ENCODE measurements around the gene RSAD1.
A peak's percentile ranks its signal among the peaks of the same experiment; 100 is the strongest.

RSAD1 gene

DNA sequence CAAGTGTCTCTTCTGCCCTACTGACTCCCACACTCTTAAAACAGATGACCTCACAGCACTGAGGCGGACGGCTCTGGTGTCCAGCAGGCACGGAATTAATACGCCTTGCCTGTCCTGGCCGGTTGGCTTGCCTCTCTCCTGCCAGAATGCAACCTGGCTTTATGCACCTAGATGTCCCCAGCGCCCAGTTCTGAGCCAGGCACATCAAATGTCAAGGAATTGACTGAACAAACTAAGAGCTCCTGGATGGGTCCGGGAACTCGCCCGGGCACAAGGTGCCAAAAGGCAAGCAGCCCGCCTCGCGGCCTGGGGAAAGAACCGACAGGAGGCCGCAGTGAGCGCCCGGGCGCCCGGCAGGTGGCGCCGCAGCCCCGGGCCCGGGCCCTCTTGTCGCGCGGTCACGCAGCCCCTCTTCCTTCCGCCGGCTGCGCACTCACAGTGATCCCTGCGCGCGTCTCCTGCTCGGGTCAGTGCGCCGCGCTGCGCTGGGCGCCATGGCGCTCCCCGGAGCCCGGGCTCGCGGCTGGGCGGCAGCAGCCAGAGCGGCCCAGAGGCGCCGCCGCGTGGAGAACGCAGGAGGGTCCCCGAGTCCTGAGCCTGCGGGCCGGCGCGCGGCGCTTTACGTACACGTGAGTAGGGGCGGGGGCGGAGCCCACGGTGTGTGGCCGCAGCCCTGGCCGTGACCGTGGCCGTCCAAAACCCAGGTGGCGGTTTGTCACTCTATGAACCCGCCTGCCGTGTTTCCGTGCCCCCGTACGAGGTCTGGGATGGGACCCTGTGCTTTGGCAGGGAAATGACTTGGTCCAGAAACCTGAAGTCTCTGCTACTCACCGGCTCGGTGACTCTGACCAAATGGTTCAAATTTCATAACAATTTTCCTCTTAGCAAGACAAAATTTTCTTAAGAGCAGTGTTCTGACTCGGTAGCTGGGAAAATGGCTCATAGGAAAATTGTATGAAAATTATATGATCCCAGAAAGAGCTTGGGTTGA is at the start of gene RSAD1:
TSS of gene RSAD1 (plus strand) at position 470 of the 991 bp plus-strand sequence. CDS start at position 495, 25 bp downstream.
- peak; percentile 95 for DNase-seq

DNA sequence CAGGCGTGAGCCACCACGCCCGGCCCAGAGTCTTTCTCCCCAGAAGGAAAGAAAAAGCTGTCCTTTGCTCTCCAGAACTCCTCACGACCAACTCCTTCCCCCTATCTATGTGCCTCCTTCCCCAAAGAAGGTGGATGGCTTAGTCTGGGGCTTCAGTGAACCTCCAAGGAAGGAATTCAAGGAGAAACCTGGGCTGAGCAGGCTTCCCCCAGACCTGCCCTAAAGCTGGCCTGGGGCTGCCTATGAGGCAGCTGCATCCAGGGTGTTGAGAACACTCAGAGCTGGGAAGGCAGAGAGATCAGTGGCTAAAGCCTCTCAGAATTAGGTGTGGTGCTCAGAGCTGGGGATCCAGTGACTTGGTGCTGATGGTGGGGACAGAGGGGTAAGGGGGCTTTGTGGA is 48.9 kb upstream of the RSAD1 start:
- peak; percentile 21 for DNase-seq

DNA sequence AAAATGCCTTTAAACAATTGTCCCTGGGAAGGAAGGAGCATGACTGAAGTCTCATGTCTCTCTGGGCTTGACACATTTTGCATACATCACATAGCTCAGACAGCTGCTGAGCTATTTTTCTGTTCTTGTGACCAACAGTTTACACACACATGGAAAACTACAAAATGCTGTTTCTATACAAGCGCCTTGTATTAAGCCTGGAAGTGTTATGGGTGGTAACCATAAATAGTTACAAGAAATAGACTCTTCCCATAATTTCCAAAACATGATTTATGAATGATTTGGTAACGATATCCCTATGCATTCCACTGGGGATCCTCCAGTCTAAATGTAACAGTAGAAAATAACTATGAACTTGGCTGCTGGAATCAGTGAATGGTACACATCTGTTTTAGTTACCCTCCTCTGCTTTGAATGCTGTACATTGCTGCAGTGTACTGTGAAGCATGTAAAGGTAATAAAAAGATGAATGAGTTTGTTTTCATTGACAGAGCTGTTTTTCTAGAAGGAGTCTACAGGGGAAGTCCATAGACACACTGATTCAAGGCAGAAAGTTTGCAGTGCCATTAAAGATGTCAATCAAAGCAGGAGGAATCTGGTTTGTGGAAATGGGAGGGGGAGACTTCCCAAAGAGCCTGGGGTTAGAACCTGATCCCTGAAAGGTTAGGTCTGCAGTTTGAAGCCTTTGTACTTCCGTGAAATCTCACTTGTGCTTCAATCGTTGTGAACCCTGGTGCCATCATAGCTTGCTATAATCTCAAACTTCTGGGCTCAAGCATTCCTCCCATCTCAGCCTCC is 47.6 kb upstream of the RSAD1 start:
- no peak for DNase-seq

DNA sequence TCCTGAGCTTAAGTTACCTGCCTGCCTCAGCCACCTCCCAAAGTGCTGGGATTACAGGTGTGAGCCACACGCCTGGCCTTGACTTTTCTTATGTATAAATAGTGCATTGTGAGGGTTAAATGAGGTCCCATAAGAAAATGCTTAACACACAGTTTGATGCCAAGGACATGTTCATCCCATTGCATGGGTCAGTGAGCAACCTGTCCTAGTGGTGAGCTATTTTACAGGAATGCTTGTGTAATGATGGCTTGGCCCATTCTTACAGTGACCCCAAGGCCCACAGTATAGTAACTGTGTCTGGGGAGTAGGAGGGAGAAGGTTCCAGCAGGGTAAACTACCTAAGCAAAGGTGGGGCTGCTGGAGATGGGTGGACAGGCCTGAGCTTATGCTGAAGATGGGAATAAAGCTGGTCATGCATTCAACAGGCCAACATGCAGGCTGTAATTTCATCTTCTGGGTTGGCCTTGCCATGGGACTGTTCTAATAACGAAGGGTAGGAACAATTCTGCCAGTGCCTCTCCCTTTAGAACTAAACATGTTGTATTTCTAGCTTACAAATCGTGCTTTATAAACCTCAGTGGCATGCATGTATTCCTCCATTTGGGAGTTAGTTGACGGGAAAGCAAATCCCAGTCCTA is 46.4 kb upstream of the RSAD1 start:
- DNase-seq, result no peak

DNA sequence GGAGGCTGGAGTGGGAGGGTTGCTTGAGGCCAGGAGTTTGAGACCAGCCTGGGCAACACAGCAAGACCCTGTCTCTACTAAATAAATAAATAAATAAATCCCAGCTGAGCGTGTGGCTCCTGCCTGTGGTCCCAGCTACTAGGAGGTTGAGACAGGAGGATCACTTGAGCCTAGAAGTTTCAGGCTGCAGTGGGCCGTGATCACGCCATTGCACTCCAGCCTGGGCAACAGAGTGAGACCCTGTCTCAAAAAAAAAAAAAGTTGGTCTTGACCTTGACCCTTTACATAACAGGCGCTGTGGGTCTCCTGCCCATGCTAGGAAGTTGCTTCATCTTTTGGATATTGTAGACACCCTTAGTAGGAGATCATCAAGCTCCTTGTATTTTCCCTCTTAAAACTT is 41.3 kb upstream of the RSAD1 start:
- no peak for DNase-seq

DNA sequence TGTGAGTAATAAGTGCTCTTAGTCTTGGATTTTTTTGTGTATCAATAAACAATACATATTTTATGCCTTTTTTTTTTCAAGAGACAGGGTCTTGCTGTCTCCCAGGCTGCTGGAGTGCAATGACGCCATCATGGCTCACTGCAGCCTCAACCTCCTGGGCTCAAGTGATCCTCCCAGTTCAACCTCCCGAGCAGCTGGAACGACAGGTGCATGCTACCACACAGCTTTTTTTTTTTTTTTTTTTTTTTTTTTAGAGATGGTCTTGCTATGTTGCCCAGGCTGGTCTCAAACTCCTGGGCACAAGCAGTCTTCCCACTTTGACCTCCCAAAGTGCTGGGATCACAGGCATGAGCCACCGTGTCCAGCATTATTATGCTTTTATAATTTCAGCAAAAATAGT is 39.7 kb upstream of the RSAD1 start:
- DNase-seq, result no peak

DNA sequence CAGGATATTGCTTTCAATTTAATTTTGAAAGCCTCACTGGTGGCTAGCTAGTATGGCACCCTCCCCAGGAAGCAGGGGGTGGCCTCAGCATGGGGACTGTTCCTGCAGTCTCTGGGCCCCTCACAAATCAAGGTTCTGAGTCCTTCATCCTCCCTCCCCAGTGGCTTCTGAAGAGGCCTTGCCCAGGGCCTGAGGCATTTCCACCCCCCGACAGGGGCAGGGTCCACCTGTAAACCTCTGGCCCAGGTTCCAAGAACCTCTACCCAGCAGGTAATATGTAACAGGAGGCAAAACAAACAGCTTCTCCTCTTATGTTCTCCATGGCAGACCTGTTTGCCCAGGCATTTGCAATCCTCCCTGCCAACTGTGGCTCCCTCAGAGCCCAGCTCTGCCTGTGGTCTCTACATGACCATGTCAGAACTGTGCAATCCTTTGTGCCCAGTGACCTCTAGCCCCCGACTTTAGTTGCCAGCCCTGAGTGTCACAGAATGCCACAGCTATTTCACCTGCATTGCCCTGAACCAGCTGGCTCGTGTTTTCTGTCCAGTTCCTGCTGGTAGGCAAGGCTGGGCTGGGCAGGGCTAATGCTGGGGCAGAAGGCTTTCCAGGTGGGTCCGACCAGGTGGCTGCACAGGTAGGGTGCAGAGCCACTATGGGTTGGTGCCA is 38.4 kb upstream of the RSAD1 start:
- DNase-seq, result no peak

DNA sequence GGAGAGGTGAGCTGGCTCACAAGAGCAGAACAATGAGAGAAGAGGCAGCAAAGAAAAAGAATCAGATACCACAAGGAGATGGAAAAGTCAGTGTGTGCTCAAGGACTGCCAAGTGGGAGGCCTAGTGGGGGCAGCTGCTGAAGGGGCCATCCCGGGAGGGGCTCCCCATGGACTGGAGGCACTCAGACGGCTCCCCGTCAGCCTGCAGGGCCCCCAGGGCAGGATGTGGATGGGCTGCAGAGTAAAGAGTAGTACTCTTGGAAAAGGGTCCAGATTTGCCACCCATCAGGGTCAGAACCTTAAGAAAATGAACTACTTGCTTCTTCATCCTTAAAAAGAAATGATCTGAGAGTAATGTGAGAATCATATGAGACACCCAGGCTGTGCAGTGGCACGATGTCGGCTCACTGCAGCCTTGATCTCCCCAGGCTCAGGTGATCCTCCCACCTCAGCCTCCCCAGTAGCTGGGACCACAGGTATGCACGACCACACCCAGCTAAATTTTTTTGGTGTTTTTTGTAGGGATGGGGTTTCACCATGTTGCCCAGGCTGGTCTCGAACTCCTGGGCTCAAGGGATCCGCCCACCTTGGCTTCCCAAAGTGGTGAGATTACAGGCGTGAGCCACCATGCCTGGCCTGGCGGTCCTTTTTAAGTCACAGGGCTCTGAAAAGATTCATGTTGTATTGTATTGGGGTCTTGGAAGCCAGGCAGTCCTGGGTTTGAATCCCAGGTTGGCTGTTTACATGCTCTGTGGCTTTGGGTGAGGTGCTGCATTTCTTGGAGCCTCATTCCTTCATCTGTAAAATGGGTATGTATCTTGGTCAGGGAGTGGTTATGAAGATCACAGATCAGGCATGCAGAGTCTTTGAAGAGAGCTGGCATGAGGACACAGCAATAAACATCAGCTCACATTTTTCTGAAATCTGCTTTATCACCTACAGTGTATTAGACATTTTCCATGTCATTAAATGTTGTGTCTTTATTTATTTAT is 37.5 kb upstream of the RSAD1 start:
- no peak for DNase-seq

DNA sequence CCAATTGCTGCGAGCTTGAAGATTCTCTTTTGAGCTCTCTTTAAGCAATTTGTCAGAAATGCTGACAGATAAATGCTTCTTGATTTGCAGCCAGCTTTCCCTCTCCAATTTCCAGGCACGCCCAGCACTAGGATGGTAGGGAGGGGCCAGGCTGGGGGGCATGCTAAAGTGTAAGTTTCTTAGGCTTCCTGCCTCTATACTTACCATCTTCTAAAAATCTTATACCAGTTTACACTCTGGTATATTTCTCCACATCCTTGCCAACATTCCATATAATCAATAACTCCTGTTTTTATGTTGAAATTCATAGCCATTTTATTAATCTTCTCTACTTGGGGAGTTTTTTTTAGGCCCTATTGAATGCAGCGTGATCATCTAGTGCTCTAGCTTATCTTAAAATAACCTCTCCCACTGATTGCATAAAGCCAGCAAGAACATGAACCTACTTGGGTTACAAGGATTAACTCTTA is 35.1 kb upstream of the RSAD1 start:
- DNase-seq, result no peak

DNA sequence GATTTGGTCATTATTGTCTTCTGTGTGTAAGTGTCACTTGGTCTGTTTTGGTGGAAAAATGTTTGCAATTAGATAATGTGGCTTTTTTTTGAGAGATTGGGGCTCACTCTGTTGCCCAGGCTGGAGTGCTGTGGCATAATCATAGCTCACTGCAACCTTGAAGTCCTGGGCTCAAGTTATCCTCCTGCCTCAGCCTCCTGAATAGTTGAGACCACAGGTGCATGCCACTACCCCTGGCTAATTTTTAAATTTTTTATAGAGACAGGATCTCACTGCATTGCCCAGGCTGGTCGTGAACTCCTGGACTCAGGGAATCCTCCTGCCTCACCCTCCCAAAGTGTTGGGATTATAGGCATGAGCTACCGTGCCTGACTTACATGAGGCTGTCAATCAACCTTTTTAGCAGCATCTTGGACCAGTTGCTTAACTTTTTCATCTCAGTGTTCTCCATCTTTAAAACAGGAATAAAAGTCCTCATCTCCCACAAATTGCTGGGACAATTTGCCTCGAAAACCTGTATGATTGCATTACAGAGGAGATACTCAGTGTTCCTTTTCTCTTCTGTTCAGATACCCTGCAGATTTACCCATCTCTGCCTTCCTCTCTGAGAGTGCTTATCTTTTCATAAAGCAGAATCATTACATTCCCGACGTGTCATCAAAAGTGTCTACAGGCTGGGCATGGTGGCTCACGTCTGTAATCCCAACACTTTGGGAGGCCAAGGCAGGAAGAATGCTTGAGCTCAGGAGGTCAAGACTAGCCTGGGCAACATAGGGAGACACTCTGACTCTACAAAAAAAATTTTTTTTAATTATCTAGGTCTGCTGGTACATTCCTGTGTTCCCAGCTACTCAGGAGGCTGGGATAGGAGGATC is 33.6 kb upstream of the RSAD1 start:
- DNase-seq, result no peak

DNA sequence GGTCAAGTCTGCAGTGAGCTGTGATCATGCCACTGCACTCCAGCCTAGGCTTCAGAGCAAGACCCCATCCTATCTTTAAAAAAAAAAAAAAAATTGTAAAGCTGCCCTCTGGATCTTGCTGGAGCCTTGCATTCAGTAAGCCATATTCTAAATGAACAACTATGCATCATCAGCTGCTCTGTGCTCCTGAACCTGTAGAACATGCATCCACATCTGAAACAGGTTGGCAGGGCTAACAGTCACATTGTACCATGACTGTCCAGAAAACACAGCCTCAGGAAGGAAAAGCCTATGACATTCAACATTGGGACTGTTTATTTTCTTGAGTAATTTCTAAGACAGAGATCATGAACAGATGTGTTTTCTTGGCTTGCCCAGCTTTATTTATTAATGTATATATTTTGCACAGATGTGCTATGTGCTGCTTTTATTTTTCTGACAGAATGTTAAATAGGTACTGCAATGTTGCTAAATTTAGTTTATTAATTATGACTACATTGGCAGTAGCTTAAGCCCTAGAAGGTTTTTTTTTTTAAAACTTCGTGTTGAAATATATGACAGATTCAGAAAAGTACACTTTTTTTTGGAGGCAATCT is 32.8 kb upstream of the RSAD1 start:
- no peak for DNase-seq

DNA sequence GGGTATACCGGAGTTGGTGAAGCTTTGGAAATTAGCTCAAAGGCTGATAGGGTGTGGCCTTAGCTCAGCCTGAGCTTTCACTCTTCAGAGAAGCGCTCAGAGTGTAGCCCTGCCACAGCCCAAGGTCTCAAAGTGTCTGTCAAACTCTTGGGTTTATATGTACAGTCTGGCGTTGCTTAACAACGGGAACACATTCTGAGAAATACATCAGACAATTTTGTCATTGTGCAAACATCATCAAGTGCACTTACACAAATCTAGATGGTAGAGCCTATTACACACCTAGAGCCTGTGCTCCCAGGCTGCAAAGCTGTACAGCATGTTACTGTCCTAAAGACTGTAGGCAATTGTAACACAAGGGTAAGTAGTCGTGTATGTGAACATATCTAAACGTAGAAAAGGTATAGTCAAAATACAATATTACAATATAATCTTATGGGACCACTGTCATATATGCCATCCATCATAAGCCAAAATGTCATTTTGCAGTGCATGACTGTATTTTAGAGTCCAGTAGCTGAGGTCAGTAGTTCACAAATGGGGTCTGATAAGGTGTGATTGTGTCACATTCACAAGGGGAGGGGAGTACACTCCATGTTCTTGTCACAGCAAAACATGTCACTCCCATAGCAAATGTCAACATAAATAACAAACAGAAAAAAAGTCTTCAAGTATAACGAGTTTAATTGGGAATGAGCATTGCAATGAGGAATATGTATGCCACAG is 30.6 kb upstream of the RSAD1 start:
- DNase-seq, result no peak

DNA sequence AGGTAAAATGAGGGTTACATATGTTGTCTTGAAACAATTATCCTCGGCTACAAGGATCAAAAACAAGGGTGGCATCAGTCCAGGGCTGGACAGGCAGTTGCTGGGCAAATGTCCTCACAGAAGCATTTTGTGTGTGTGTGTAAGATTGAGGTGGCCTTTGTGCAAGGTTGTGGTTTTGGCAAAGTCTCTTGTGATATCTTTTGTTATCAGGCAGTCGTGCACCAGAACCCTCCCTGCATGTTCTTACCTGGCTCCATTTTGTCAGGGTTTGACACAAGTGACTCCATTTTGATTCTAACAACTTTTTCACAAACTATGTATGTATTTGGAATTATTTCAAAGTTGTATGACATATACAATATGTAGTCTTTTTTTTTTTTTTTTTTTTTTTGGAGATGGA is 30.0 kb upstream of the RSAD1 start:
- DNase-seq, result no peak

DNA sequence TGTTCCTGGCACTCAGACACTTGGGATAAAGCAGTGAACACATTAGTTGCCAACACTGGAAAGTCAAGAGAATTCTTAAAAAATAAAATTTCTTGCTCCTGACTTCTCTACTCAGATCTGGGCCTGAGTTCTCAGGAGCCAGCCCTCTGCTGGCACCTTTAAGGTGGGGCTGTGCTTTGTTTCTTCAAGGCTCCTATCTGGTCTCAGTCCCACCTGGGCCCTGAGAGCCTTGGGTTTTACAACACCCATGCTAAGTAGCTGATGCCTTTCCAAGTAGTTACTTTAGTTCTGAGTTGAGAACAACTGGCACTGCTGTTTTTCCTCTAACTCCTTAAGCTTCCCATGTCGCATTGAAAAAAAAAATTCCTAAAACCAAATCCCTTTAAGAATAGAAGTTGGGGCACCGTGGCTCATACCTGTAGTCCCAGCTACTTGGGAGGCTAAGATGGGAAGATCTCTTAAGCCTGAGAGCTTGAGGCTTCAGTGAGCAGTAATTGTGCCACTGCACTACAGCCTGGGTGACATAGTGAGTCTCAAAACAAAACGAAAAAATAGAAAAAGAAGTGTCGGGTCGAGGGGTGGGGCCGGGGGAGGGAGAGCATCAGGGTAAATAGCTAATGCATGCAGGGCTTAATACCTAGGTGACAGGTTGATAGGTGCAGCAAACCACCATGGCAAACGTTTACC is 26.6 kb upstream of the RSAD1 start:
- DNase-seq, result no peak

DNA sequence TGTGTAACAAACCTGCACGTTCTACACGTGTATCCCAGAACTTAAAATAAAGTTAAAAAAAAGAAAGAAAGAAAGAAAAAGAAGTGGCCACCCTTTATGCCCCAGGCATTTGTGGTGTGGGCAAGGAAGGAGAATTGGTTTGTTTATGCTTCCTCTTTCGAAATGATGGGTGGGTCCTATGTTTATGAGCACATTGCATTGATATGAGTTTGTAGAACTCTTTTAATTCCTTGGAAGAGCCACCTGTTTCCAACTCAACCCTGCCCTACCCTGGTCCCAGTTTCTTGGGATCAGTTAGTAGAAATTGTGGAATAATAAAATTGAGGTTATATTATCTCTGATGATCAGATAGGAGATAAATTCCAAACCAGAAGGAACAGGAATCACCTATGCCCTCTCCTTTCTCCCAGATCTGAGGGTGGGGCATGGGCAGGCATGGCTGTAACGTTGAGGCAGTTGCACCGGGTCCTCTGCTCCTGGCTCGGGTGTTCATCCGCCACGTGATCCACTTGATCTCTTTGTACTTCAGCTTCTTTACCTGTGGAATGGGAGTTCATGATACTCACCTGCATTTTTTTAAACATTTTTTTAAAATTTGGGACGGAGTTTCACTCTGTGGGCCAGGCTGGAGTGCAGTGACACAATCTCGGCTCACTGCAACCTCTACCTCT is 25.9 kb upstream of the RSAD1 start:
- no peak for DNase-seq

DNA sequence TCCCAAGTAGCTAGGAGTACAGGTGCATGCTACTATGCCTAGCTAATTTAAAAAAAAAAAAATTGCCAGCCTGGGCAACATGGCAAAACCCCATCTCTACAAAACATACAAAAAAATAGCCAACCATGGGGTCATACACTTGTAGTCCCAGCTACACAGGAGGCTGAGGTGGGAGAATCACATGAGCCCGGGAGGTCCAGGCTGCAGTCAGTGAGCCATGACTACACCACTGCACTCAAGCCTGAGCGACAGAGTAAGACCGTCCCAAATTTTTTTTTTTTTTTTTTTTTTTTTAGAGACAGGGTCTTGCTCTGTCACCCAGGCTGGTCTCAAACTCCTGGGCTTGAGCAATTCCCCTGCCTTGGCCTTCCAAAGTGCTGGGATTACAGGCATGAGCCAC is 24.8 kb upstream of the RSAD1 start:
- no peak for DNase-seq

DNA sequence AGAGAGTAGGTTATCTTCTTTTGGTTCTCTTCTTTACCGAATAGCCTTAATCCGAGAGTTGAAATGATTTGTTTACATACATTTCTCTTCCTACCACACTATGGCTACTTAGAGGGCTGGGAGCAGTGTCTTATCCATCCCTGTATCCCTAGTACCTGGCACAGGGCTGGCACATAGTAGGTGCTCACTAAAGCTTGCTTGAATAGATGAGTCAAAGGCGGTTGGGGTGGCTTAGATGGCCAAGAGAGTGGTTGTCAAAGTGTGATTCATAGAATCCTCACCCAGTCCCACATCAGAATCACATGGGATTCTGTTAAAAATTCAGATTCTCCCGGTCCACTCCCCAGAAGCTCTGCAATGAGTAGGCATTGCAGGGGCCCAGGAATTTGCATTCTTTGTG is 21.0 kb upstream of the RSAD1 start:
- DNase-seq, result no peak

DNA sequence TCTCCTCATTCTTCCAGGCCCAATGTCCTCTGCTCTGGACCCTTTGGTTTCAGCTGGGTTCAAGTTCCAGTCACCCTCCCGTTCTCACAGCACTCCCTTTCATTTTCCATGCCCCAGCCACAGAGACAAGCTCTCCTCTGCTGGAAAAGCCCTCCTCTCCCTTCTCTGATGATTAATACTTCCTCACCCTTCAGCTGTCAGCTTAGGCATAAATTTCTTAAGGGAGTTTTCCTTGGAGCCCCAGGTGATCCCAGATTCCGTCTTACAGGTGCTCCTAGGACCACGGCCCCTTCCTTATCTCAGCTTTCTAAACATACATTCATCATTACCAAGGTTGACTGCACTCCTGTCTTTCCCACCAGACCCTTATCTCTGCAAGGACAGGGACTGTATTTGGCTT is 20.4 kb upstream of the RSAD1 start:
- DNase-seq, result no peak
